Stimulated activated naive CD8-positive, alpha-beta T cell treated with anti-CD3 and anti-CD28 coated beads, Interleukin-15, amount 100 ng/mL, for 72 hours (primary cell): ENCODE measurements around the gene OSR1.
A peak's percentile ranks its signal among the peaks of the same experiment; 100 is the strongest.

Experiments
- ATAC-seq: fragments of 150-1000 bp; cut with Tn5 transposase; 2 replicates; pipeline ENCODE4 v1.10.0; 2021; ENCODE audit warnings: mild to moderate bottlenecking, moderate library complexity
- DNase-seq, 2 donors: peaks; one replicate each; pipeline ENCODE4 v3.0.0; 2021 to 2022
- H3K27ac Mint-ChIP-seq, 2 donors: one replicate each; pipeline ENCODE4 v1.8.0; 2022; ENCODE audit warnings: mild to moderate bottlenecking in 2 of 2, mixed read lengths in 2 of 2, moderate library complexity in 2 of 2
- H3K27me3 Mint-ChIP-seq: one replicate; pipeline ENCODE4 v1.8.0; 2022; ENCODE audit warnings: mixed read lengths
- H3K4me1 Mint-ChIP-seq: one replicate; pipeline ENCODE4 v1.8.0; 2022; ENCODE audit warnings: mild to moderate bottlenecking, mixed read lengths
- H3K4me3 Mint-ChIP-seq, 2 donors: one replicate each; pipeline ENCODE4 v1.8.0; 2022; ENCODE audit warnings: mild to moderate bottlenecking in 2 of 2, mixed read lengths in 2 of 2, moderate library complexity in 1 of 2
- H3K9me3 Mint-ChIP-seq, 2 donors: one replicate each; pipeline ENCODE4 v1.8.0; 2022; ENCODE audit warnings: mixed read lengths in 2 of 2

OSR1 gene

GRCh38 chr2:19351899-19352697, 6.3 kb downstream of the OSR1 start:
- DNase-seq, result peak in 1 of 2 donors; percentile 10
- Mint-ChIP-seq H3K4me3 (peak overlapping the region; percentile 69 to 71), H3K27ac (peak overlapping the region in 1 of 2 donors; percentile 72), H3K27me3 (peaks cover 92% of the 10 kb centered on the region), H3K4me1 (peaks cover 76% of the 10 kb centered on the region), H3K9me3 (no peaks in the 10 kb centered on the region)
- no peak for ATAC-seq

DNA sequence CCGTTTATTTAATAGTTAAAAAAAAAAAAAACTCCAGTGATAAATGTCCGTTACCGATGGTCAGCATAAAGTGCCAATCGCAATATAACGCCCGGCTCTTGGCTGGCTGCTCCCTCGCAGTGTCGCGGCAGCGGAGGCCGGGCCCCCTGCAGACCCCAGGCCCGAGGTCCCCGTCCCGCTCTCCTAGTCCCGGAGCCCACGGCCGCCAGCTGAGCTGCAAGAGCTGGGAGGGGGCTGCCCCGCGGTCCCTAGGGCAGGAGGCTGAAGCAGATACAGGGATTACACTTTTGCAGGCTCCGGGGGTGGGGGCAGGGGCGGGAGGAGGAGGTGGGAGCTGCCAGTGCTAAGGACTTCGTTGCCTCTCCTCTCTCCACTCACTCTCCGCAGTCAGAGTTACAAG, 6.9 kb downstream of the OSR1 start:
- H3K4me3 Mint-ChIP-seq, result peak overlapping the region; percentile 69 to 71
- DNase-seq (no peak), ATAC-seq (no peak)
- H3K27ac Mint-ChIP-seq, result peak overlapping the region in 1 of 2 donors; percentile 72
- no peaks in the 10 kb centered on the region for H3K9me3 Mint-ChIP-seq
- H3K4me1 Mint-ChIP-seq, result peaks cover 75% of the 10 kb centered on the region
- peaks cover 86% of the 10 kb centered on the region for H3K27me3 Mint-ChIP-seq

DNA sequence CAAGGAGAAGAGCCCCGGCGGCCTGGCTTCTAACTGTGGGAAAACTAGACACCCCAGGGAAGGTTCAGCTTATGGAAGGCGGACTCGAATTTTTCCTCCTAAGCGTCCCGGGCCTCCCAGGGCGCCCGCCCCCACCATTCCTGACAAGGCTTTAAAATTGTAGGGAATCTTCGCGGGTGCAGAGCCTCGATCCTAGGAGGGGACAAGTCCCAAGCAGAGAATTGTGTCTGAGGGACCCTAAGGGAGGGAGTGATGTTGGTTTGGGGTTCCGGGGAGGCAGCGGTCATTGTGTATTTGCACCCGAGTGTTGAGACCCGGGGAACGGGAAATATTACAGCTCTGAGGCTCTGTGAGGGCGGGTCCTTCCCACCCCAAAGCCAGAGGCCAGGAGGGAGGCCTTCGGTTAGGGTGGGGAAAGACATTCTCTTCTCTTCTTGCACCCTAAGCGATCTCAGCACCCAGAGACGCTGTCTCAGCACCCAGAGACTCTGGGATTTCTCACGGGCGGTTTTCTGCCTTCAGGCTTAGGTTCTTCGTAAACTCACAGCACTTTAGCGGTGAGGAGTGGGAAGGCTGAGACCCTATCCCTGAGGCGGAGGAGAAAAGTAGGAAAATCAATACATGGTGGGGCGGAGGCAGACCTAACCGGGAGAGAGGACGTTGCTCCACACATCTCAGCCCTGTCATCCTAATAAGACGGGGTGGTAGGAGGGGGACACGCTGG, 7.6 kb downstream of the OSR1 start:
- peaks cover 79% of the 10 kb centered on the region for H3K27me3 Mint-ChIP-seq
- H3K4me3 Mint-ChIP-seq, result peak overlapping the region; percentile 61 to 76
- H3K27ac Mint-ChIP-seq, result no peak overlapping the region
- peaks cover 72% of the 10 kb centered on the region for H3K4me1 Mint-ChIP-seq
- H3K9me3 Mint-ChIP-seq, result no peaks in the 10 kb centered on the region
- DNase-seq, result no peak
- no peak for ATAC-seq

GRCh38 chr2:19349911-19350677, 8.3 kb downstream of the OSR1 start:
- Mint-ChIP-seq H3K9me3 (no peaks in the 10 kb centered on the region), H3K4me1 (peaks cover 67% of the 10 kb centered on the region), H3K4me3 (peak overlapping the region; percentile 14 to 76), H3K27ac (no peak overlapping the region), H3K27me3 (peaks cover 72% of the 10 kb centered on the region)
- DNase-seq (peak; percentile 62 to 67), ATAC-seq (peak; percentile 37)

- Mint-ChIP-seq H3K27me3 (peaks cover 58% of the 10 kb centered on the region), H3K4me1 (peaks cover 66% of the 10 kb centered on the region), H3K4me3 (peak overlapping the region in 1 of 2 donors; percentile 57), H3K27ac (peak overlapping the region in 1 of 2 donors; percentile 98), H3K9me3 (no peaks in the 10 kb centered on the region)
- ATAC-seq (no peak), DNase-seq (no peak)
Observed at GRCh38 chr2:19348692-19349091, 9.7 kb downstream of the OSR1 start.

DNA sequence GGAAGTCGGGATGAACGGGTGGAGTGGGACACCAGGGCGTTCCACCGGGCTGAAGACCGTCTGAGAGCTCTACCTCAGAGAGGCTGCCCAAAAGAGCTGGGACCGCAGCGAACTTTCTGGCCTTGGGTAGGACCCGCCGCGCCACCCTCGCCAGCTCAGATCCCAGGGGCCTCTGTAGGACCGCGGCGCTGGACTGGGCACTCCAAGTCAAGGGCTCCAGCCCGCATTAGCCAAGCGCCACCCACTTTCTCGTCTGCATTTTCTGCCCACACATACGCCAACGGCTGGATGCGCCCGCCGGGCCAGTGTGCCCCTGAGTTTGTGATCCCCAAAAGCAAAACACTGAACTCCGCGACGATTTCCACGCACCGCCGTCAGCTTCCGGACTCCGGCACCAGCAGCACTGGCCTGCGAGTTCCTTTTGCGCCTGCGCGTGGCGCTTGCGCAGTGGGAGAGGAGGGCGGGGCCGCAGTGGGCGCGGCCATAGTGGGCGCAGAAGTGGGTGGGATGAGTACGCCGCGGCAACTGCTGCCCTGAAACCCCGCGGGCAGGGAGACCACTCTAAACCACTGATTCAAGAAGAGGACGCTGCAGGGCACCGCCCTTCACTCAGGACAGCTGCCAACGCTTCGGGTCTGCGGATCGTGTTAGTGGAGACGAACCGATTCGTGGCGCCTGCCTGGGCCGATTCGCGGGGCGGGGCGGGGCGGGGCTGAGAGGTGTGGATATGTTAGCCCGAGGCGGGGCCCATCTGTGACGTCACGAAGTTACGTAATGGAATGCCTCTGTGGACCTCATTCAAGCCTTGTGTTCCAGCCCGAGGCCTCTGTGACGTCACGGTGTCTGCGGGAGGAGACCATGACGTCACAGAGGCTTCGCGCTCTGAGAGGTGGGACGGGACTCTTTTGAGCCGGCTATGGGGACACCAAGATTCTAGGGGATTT, 10.5 kb downstream of the OSR1 start:
- ATAC-seq (peak; percentile 90), DNase-seq (peak; percentile 97 to 98)
- H3K4me1 Mint-ChIP-seq, result peaks cover 59% of the 10 kb centered on the region
- H3K27ac Mint-ChIP-seq, result peak overlapping the region; percentile 97 to 98
- H3K27me3 Mint-ChIP-seq, result peaks cover 50% of the 10 kb centered on the region
- no peaks in the 10 kb centered on the region for H3K9me3 Mint-ChIP-seq
- H3K4me3 Mint-ChIP-seq, result peak overlapping the region; percentile 90 to 94

- Mint-ChIP-seq H3K9me3 (no peaks in the 10 kb centered on the region), H3K27me3 (peaks cover 42% of the 10 kb centered on the region), H3K27ac (peak overlapping the region; percentile 97 to 98), H3K4me3 (peak overlapping the region; percentile 90 to 94), H3K4me1 (peaks cover 54% of the 10 kb centered on the region)
- DNase-seq (no peak), ATAC-seq (peak; percentile 0)
Observed at GRCh38 chr2:19346983-19347618, 11.3 kb downstream of the OSR1 start.

DNA sequence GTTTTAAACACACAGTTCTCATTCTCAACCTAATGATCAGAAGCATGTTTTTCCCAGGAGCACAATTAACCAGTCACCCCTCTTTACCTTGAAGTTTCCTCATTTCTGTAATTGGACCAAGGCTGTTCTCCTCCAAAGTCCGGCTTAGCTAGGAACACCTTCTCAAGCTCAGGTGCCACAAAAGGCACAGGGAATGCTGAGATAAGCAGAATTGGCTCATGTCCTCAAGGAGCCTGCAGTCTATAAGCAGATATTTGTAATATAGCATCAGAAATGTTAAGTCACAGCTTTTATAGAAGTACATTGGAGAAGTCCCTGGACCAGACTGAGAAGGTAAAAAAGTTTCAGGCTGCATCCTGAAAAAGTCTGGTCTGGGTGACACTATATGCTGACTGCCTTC, 20.7 kb downstream of the OSR1 start:
- no peak overlapping the region for H3K4me3 Mint-ChIP-seq
- H3K27ac Mint-ChIP-seq, result no peak overlapping the region
- DNase-seq (no peak), ATAC-seq (no peak)
- H3K27me3 Mint-ChIP-seq, result no peaks in the 10 kb centered on the region
- no peaks in the 10 kb centered on the region for H3K9me3 Mint-ChIP-seq
- no peaks in the 10 kb centered on the region for H3K4me1 Mint-ChIP-seq

DNA sequence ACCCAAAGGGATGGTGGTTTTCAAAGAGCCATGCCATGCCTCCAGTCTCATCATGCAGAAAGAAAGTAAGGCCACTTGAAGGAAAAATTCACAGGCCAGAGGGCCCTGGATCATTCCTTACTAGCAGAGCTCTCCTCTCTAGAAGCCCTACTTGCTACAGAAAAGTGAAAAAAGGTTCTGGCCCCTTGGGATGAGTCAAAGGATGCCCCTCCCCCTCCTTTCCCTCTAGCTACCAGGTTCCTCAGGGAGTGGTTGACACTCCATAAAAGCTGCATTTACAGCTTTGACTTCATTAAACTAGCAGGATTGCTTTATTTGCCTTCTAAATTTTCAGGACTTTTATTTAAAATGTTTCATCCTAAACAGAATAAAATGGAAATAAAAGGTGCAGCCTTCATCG, 21.2 kb downstream of the OSR1 start:
- no peak for ATAC-seq
- no peaks in the 10 kb centered on the region for H3K27me3 Mint-ChIP-seq
- H3K4me3 Mint-ChIP-seq, result no peak overlapping the region
- no peak overlapping the region for H3K27ac Mint-ChIP-seq
- no peaks in the 10 kb centered on the region for H3K9me3 Mint-ChIP-seq
- no peaks in the 10 kb centered on the region for H3K4me1 Mint-ChIP-seq
- DNase-seq, result no peak

DNA sequence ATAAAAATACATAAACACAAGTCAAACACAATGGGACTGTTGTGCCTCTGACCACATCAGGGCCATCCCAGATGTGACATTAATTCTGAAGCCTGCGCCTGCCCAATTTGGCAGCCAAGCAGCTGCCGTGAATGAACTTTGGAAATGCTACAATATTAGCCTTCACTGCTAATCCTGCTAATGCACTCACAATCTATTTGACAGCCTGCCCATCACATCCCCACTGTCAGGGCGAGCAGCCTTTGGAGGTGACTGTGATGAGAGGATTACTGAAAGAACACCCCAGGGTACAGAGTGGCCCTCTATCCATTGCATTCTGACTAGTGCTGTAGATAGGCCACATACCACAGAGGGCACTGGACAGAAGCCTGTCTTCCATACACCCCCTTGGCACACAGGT, 21.6 kb downstream of the OSR1 start:
- Mint-ChIP-seq H3K9me3 (no peaks in the 10 kb centered on the region), H3K4me3 (no peak overlapping the region), H3K27ac (no peak overlapping the region), H3K4me1 (no peaks in the 10 kb centered on the region), H3K27me3 (no peaks in the 10 kb centered on the region)
- ATAC-seq (no peak), DNase-seq (no peak)

- ATAC-seq (no peak), DNase-seq (no peak)
- no peak overlapping the region for H3K4me3 Mint-ChIP-seq
- no peaks in the 10 kb centered on the region for H3K9me3 Mint-ChIP-seq
- H3K27me3 Mint-ChIP-seq, result no peaks in the 10 kb centered on the region
- no peaks in the 10 kb centered on the region for H3K4me1 Mint-ChIP-seq
- H3K27ac Mint-ChIP-seq, result no peak overlapping the region
Observed at GRCh38 chr2:19332503-19332902, 25.9 kb downstream of the OSR1 start.

GRCh38 chr2:19331450-19331849, 27.0 kb downstream of the OSR1 start:
- no peak for DNase-seq
- Mint-ChIP-seq H3K27me3 (no peaks in the 10 kb centered on the region), H3K27ac (no peak overlapping the region), H3K9me3 (no peaks in the 10 kb centered on the region), H3K4me1 (no peaks in the 10 kb centered on the region), H3K4me3 (no peak overlapping the region)
- ATAC-seq, result no peak

DNA sequence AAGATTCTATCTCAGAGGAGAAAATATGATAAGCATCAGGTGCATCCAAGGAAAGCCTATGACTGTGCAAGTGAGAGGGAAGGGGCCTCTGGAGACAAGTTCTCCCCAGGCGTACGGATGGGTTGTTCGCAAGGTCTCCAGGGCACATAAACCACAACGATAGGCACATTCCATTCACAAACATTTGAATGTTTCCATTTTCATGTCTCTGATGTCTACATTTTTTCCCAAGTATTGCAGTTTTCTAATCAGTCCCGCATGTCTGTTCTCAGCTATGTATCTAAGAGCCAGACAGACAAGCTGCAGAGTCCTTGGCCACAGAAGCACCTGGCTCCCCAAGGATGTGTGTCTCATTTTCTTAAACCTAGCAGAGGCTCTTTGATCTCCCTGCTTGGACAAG, 28.0 kb downstream of the OSR1 start:
- no peak for DNase-seq
- Mint-ChIP-seq H3K4me3 (no peak overlapping the region), H3K9me3 (no peaks in the 10 kb centered on the region), H3K27me3 (no peaks in the 10 kb centered on the region), H3K27ac (peak overlapping the region in 1 of 2 donors; percentile 38), H3K4me1 (no peaks in the 10 kb centered on the region)
- no peak for ATAC-seq

- DNase-seq (no peak), ATAC-seq (no peak)
- H3K4me3 Mint-ChIP-seq, result no peak overlapping the region
- H3K4me1 Mint-ChIP-seq, result no peaks in the 10 kb centered on the region
- no peak overlapping the region for H3K27ac Mint-ChIP-seq
- no peaks in the 10 kb centered on the region for H3K9me3 Mint-ChIP-seq
- H3K27me3 Mint-ChIP-seq, result no peaks in the 10 kb centered on the region
Observed at GRCh38 chr2:19329445-19329844, 29.0 kb downstream of the OSR1 start.
